ENCODE data around the gene JMJD6.
A peak's percentile ranks its signal among the peaks of the same experiment; 100 is the strongest.
"Not testable (repeated sequence)": the region's sequence is repeated elsewhere in the genome, so short reads cannot be mapped to it uniquely, and the experiment has no call there.

The JMJD6 gene

GRCh38 chr17:76727745-76728456 is 1.5 kb upstream of the JMJD6 start:
- peak overlapping the region; percentile 93 for H3K4me3 ChIP-seq (ENCODE audit: low read depth, low read length)
- no peak for DNase-seq (ENCODE audit: low read depth)
- TF ChIP-seq, protein P1, sequence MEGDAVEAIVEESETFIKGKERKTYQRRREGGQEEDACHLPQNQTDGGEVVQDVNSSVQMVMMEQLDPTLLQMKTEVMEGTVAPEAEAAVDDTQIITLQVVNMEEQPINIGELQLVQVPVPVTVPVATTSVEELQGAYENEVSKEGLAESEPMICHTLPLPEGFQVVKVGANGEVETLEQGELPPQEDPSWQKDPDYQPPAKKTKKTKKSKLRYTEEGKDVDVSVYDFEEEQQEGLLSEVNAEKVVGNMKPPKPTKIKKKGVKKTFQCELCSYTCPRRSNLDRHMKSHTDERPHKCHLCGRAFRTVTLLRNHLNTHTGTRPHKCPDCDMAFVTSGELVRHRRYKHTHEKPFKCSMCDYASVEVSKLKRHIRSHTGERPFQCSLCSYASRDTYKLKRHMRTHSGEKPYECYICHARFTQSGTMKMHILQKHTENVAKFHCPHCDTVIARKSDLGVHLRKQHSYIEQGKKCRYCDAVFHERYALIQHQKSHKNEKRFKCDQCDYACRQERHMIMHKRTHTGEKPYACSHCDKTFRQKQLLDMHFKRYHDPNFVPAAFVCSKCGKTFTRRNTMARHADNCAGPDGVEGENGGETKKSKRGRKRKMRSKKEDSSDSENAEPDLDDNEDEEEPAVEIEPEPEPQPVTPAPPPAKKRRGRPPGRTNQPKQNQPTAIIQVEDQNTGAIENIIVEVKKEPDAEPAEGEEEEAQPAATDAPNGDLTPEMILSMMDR (IDR thresholded peaks at IDR 0.05; ENCODE audit: control insufficient read depth, extremely low read depth, insufficient read depth) = no peak

- TF ChIP-seq, protein P1 (IDR thresholded peaks at IDR 0.05; ENCODE audit: control insufficient read depth, extremely low read depth, insufficient read depth) = peak; percentile 65
- DNase-seq (ENCODE audit: low read depth) = no peak
- peak within 1 kb of the TSS; percentile 93 for H3K4me3 ChIP-seq (ENCODE audit: low read depth, low read length)
Observed at GRCh38 chr17:76726776-76727718, 641 bp upstream of the JMJD6 start, which contains the start of gene METTL23. METTL23 (plus strand) TSS chr17:76726839; CDS start chr17:76729711, 2,872 bp downstream.

DNA sequence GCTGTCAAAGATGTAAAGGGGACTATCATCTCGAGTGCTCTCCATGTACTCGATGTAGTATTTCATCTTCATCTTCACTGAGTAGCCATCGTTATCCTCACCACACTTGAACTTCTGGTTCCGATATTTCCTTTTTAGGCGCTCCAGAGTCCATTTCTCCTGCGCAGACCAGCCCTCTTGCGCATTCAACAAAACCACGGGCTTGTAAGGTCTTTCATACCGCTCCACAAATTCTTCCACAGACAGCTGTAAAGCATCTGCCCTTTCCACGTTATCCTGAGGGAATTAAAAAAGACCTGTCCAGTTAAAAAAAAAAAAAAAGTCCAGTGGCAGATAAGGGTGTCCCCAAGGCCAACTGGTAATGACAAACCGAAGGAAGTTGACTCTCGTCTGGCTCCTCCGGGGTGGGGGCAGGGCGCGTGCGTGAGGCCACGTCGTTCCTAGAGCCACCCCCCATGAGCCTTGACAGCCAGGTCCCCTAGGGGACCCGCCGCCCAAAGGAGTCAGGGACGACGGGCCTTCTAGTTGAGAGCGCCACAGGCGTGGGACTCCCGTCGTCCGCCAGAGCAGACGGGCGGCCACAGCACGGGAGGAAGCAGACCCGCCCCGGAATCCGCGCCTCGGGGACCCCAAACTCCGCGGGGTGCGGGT is 701 bp downstream of the JMJD6 start:
- H3K4me3 ChIP-seq (ENCODE audit: low read depth, low read length) = peak overlapping the region; percentile 93
- TF ChIP-seq, protein P1 (IDR thresholded peaks at IDR 0.05; ENCODE audit: control insufficient read depth, extremely low read depth, insufficient read depth) = no peak
- no peak for DNase-seq (ENCODE audit: low read depth)

DNA sequence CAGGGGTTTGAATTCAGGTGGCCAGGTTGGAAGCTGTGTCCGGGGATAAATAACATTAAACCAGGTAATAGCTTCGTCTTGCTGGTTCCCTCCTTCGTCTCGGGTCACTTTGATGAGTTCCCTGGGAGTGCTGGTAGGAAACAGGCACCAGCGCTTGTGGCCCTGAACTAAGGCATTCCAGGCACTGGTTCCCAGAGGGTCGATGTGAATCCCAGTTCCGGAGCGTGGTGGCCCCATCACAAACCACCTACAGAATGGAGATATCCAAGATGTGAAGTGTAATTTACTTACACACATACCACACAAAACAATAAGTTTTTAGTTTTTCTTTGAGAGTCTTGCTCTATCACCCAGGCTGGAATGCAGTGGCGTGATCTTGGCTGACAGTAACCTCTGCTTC is 2.6 kb downstream of the JMJD6 start:
- no peak overlapping the region for H3K4me3 ChIP-seq (ENCODE audit: low read depth, low read length)
- DNase-seq (ENCODE audit: low read depth) = no peak
- TF ChIP-seq, protein P1 (IDR thresholded peaks at IDR 0.05; ENCODE audit: control insufficient read depth, extremely low read depth, insufficient read depth) = no peak

GRCh38 chr17:76722977-76723376 is 3.4 kb downstream of the JMJD6 start:
- not testable (repeated sequence) for DNase-seq (ENCODE audit: low read depth); H3K4me3 ChIP-seq (ENCODE audit: low read depth, low read length)

DNA sequence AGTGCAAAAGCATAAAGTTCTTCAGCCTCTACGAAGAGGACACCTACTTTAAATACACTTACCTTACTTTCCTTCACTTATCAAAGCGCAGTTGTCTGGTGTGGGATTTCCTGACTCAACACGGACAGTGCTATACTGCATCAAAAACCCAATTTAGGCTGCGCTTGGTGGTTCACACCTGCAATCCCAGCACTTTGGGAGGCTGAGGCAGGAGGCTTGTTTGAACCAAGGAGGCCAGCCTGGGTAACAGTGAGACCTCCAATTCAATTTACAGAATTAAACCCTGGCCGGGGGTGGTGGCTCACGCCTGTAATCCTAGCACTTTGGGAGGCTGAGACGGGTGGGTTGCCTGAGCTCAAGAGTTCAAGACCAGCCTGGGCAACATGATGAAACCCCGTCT is 4.1 kb downstream of the JMJD6 start:
- TF ChIP-seq, protein P1 (IDR thresholded peaks at IDR 0.05; ENCODE audit: control insufficient read depth, extremely low read depth, insufficient read depth) = no peak
- no peak for DNase-seq (ENCODE audit: low read depth)
- H3K4me3 ChIP-seq (ENCODE audit: low read depth, low read length) = no peak overlapping the region

DNA sequence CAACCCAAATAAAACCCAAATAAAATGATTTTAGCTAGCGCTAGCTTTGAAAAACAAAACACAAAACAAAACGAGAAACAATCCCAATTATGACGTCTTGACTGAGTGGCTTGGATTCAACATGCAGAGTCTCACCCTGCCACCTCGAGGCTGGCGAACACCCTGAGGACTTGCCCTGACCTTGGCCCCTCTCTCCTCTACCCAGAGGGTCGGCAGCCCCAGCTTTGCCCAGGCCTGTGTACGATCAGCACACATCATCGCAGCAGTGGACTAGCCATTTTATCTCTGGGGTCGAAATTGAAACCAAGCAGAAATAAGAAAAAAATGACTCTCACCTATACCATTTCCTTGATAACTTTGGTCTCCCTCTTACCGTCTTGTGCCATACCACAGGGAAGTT is 4.9 kb downstream of the JMJD6 start:
- no peak overlapping the region for H3K4me3 ChIP-seq (ENCODE audit: low read depth, low read length)
- DNase-seq (ENCODE audit: low read depth) = no peak
- TF ChIP-seq, protein P1 (IDR thresholded peaks at IDR 0.05; ENCODE audit: control insufficient read depth, extremely low read depth, insufficient read depth) = no peak

Measured in LNCaP clone FGC (cell line).